IMR-90 (cell line): ENCODE data around the gene GGA2. TPM values are rescaled to one million over a fixed set of nuclear protein-coding genes. Genes with fewer than 3 reads are reported as not detected.

Experiments used
- ATAC-seq: fragments of 200-7000 bp; cut with Tn5 transposase; 2 replicates; pipeline ENCODE4 v1.9.1; 2020; ENCODE audit warnings: low read depth, mild to moderate bottlenecking, moderate library complexity
- BruUV-seq: library from RNA; stranded (reverse); fragments of 400-500 nt; replicated peaks from 2 replicates; lab custom pipeline; 2021; lab: Mats Ljungman, UMichigan
- CTCF ChIA-PET: fragments of 300-600 bp; formaldehyde crosslinking; extraction: SDS; loops from one replicate; lab custom pipeline; 2021; ENCODE audit warnings: antibody characterized with exemption; lab: Yijun Ruan, JAX
- POLR2A ChIA-PET: fragments of 300-600 bp; sonication (Branson Sonifier 250); formaldehyde crosslinking; loops from one replicate; lab custom pipeline; 2022; ENCODE audit warnings: antibody characterized with exemption; ENCODE audit not compliant: unreplicated experiment; lab: Charles Lee
- DNase-seq: peaks from one replicate; pipeline ENCODE4 v3.0.0; 2013
- H2AFZ ChIP-seq: replicated peaks from 2 replicates; pipeline ENCODE3; 2013; ENCODE audit warnings: low read length, mild to moderate bottlenecking; ENCODE audit not compliant: poor library complexity
- H2AK5ac ChIP-seq: 2 replicates; pipeline ENCODE4 v1.6.1; 2013; ENCODE audit warnings: low read depth, low read length, inconsistent platforms
- H2AK9ac ChIP-seq: replicated peaks from 2 replicates; pipeline ENCODE3; 2013; ENCODE audit warnings: mild to moderate bottlenecking, low read depth, low read length, moderate library complexity; ENCODE audit not compliant: poor library complexity
- H2BK120ac ChIP-seq: 2 replicates; pipeline ENCODE4 v1.6.1; 2013; ENCODE audit warnings: low read depth, low read length, inconsistent platforms
- H2BK15ac ChIP-seq: 3 replicates; pipeline ENCODE4 v1.6.1; 2013; ENCODE audit warnings: low read depth, low read length, inconsistent platforms
- H2BK20ac ChIP-seq: 2 replicates; pipeline ENCODE4 v1.6.1; 2013; ENCODE audit warnings: low read depth, mild to moderate bottlenecking, inconsistent platforms, low read length, moderate library complexity
- H2BK5ac ChIP-seq: 2 replicates; pipeline ENCODE4 v1.6.1; 2013; ENCODE audit warnings: mild to moderate bottlenecking, low read depth, low read length, inconsistent platforms; ENCODE audit not compliant: poor library complexity, severe bottlenecking
- H3K14ac ChIP-seq: replicated peaks from 2 replicates; pipeline ENCODE4 v1.6.1; 2013; ENCODE audit warnings: low read depth, low read length, inconsistent platforms
- H3K18ac ChIP-seq: 2 replicates; pipeline ENCODE4 v1.6.1; 2013; ENCODE audit warnings: low read depth, low read length, control low read depth
- H3K23ac ChIP-seq: 2 replicates; pipeline ENCODE4 v1.6.1; 2013; ENCODE audit warnings: low read depth, low read length, inconsistent platforms
- H3K27ac ChIP-seq: 2 replicates; pipeline ENCODE4 v1.5.1; 2013; ENCODE audit warnings: mild to moderate bottlenecking, control low read depth, low read length; ENCODE audit not compliant: insufficient read depth
- H3K27me3 ChIP-seq: 2 replicates; pipeline ENCODE4 v1.6.1; 2013; ENCODE audit warnings: low read length; ENCODE audit not compliant: control insufficient read depth, insufficient read depth
- H3K36me3 ChIP-seq: 2 replicates; pipeline ENCODE4 v1.6.1; 2013; ENCODE audit warnings: low read length, mixed read lengths; ENCODE audit not compliant: control insufficient read depth, insufficient read depth
- H3K4ac ChIP-seq: 2 replicates; pipeline ENCODE4 v1.6.1; 2013; ENCODE audit warnings: low read depth, low read length, inconsistent platforms
- H3K4me1 ChIP-seq: 2 replicates; pipeline ENCODE4 v1.6.1; 2013; ENCODE audit warnings: low read length, mixed read lengths; ENCODE audit not compliant: control insufficient read depth, insufficient read depth
- H3K4me2 ChIP-seq: 2 replicates; pipeline ENCODE4 v1.6.1; 2013; ENCODE audit warnings: low read depth, mild to moderate bottlenecking, control low read depth, low read length, moderate library complexity
- H3K4me3 ChIP-seq: 2 replicates; pipeline ENCODE4 v1.5.1; 2013; ENCODE audit warnings: low read depth, mild to moderate bottlenecking, control low read depth, low read length, moderate library complexity; ENCODE audit not compliant: insufficient read depth
- H3K56ac ChIP-seq: 2 replicates; pipeline ENCODE4 v1.6.1; 2013; ENCODE audit warnings: low read length, inconsistent platforms; ENCODE audit not compliant: insufficient read depth; ENCODE audit errors: extremely low read depth
- H3K79me1 ChIP-seq, 2 experiments: 2 replicates each; pipeline ENCODE4 v1.6.1; 2013; ENCODE audit warnings: low read length in 2 of 2, inconsistent platforms in 1 of 2, low read depth in 1 of 2
- H3K9ac ChIP-seq: 2 replicates; pipeline ENCODE4 v1.6.1; 2013; ENCODE audit warnings: low read depth, low read length, control low read depth
- H3K9me1 ChIP-seq: 2 replicates; pipeline ENCODE4 v1.6.1; 2013; ENCODE audit warnings: low read length, inconsistent platforms; ENCODE audit not compliant: insufficient read depth
- H3K9me3 ChIP-seq: 2 replicates; pipeline ENCODE4 v1.6.1; 2013; ENCODE audit warnings: low read length; ENCODE audit not compliant: control insufficient read depth, insufficient read depth
- H4K20me1 ChIP-seq: 2 replicates; pipeline ENCODE4 v1.6.1; 2013; ENCODE audit warnings: low read length, inconsistent platforms; ENCODE audit not compliant: insufficient read depth
- H4K5ac ChIP-seq: 2 replicates; pipeline ENCODE4 v1.6.1; 2013; ENCODE audit warnings: mild to moderate bottlenecking, low read depth, low read length, control low read depth
- H4K8ac ChIP-seq, 2 experiments: 2 replicates each; pipeline ENCODE4 v1.6.1; 2013; ENCODE audit warnings: low read depth in 2 of 2, low read length in 2 of 2, control low read depth in 1 of 2, inconsistent platforms in 1 of 2
- H4K91ac ChIP-seq: 2 replicates; pipeline ENCODE4 v1.6.1; 2013; ENCODE audit warnings: low read depth, low read length, inconsistent platforms; ENCODE audit not compliant: insufficient read depth
- RCOR1 ChIP-seq: IDR thresholded peaks from 2 replicates; pipeline ENCODE4 v1.6.1; 2012; ENCODE audit warnings: mild to moderate bottlenecking, low read length, improper control_type of control experiment; ENCODE audit not compliant: insufficient replicate concordance
- USF2 ChIP-seq: fragments of 150-350 bp; IDR thresholded peaks from 2 replicates; pipeline ENCODE4 v1.6.1; 2017; ENCODE audit warnings: mild to moderate bottlenecking, antibody characterized with exemption, low read length, low read depth
- WGBS, 2 experiments: methylation state at CpG; one replicate each; pipeline versions ENCODE4 v1.1.5 to v1.1.7; 2013; ENCODE audit warnings: missing lambda C conversion rate in 2 of 2; ENCODE audit not compliant: insufficient read length in 1 of 2; ENCODE audit errors: extremely low coverage in 2 of 2; 5-methylcytosine and 5-hydroxymethylcytosine counted together
- dilution Hi-C: fragments of 300-500 bp; cut with HindIII; formaldehyde crosslinking; loops from one replicate; pipeline ENCODE4 v1.14.3; 2018; ENCODE audit warnings: low sequenced_read_pairs; ENCODE audit not compliant: unreplicated experiment
- in situ Hi-C: fragments of 300-500 bp; cut with MboI; formaldehyde crosslinking; loops from 3 replicates; pipeline ENCODE4 v1.14.3; 2019; ENCODE audit warnings: low sequenced_read_pairs, inconsistent platforms, mixed read lengths
- intact Hi-C: fragments of 100-400 bp; cut with micrococcal nuclease; formaldehyde crosslinking; loops from 2 replicates; pipeline ENCODE4 v1.10.0; 2022
- polyA plus RNA-seq, 3 experiments: library from polyadenylated mRNA; depleted of rRNA; stranded (reverse); fragments of >200 nt; gene quantifications; 2 replicates each; pipeline ENCODE4 v1.2.3, GENCODE V29; 2012; ENCODE audit warnings: low replicate concordance in 1 of 3
- total RNA-seq: library from RNA; depleted of rRNA; stranded (reverse); fragments of >200 nt; gene quantifications from 2 replicates; pipeline ENCODE4 v1.2.3, GENCODE V29; 2012

The GGA2 gene
- total and polyA plus RNA-seq, 2 of the 4 experiments (the other 2 are of a cell fraction): 16.5 to 30.1 TPM

- POLR2A ChIA-PET: no interaction called here
- CTCF ChIA-PET: no interaction called here
- Histone ChIP-seq H3K36me3 (peaks cover 34% of the 10 kb centered on the region), H2AK9ac (no peak overlapping the region), H3K9ac (no peak overlapping the region), H3K4me3 (no peak overlapping the region), H2AK5ac (no peak overlapping the region), H2BK20ac (no peak overlapping the region), H3K9me1 (0 out of 2 replicates have a peak, but pooled peaks cover 7% of the 10 kb centered on the region), H3K18ac (no peak overlapping the region), H3K4me2 (no peak overlapping the region), H4K5ac (no peak overlapping the region), H3K79me1 (0 out of 4 replicates have a peak, but pooled peaks cover 0 to 2% of the 10 kb centered on the region in 2 experiments), H3K23ac (no peak overlapping the region), H3K4me1 (no peaks in the 10 kb centered on the region), H3K4ac (no peak overlapping the region), H4K20me1 (no peaks in the 10 kb centered on the region), H2BK15ac (no peak overlapping the region), H2AFZ (no peak overlapping the region), H4K91ac (no peak overlapping the region), H3K27me3 (no peaks in the 10 kb centered on the region), H2BK5ac (no peak overlapping the region), H2BK120ac (no peak overlapping the region), H3K27ac (no peak overlapping the region), H3K14ac (no peak overlapping the region), H3K9me3 (no peaks in the 10 kb centered on the region), H3K56ac (no peak overlapping the region), H4K8ac (no peak overlapping the region)
- in situ Hi-C loops (no loop called here), dilution Hi-C loops (no loop called here), intact Hi-C loops (no loop called here)
- DNase-seq (no peak), ATAC-seq (no peak)
- peak; percentile 71 for TF ChIP-seq USF2
- no peak for TF ChIP-seq RCOR1
- BruUV-seq: no TSS peak
- WGBS, 2 experiments: no CpG with 5 or more reads among the region's 5 CpGs
Observed at GRCh38 chr16:23519282-23519681, 9.0 kb upstream of the GGA2 start.
